ENCODE measurements around the gene RASGRF1. TPM values are rescaled to one million over a fixed set of nuclear protein-coding genes. Genes with fewer than 3 reads are reported as not detected.

Gene RASGRF1
- total RNA-seq, 1 experiment from 2014 or later, result 0.70 TPM

GRCh38 chr15:79031201-79031600 is 59.4 kb downstream of the RASGRF1 start:
- H3K27ac Mint-ChIP-seq (ENCODE audit: low read depth, unreplicated experiment), result no peak overlapping the region
- CTCF ChIA-PET, result interaction anchor here (0.7 to 15.3 kb wide), 3 partner anchors 69 to 152 kb away, joined by 3 to 333 read pairs (median 3); no protein-coding TSS in a partner anchor
- H3K27me3 Mint-ChIP-seq (ENCODE audit: insufficient read depth, unreplicated experiment), result no peaks in the 10 kb centered on the region
- no peaks in the 10 kb centered on the region for H3K9me3 Mint-ChIP-seq (ENCODE audit: unreplicated experiment)
- no peaks in the 10 kb centered on the region for H3K4me1 Mint-ChIP-seq (ENCODE audit: insufficient read depth, unreplicated experiment)
- BruUV-seq (replicated peaks), result no TSS peak
- intact Hi-C loops (cut with micrococcal nuclease), result no loop called here
- no peak for DNase-seq (ENCODE audit: unreplicated experiment)
- POLR2A ChIA-PET, result no interaction called here
- no peak overlapping the region for H3K4me3 Mint-ChIP-seq (ENCODE audit: unreplicated experiment)
- peaks cover 4% of the 10 kb centered on the region for H3K36me3 Mint-ChIP-seq (ENCODE audit: insufficient read depth, unreplicated experiment)
- TF ChIP-seq CTCF (IDR thresholded peaks at IDR 0.05; ENCODE audit: unreplicated experiment), result no peak

- intact Hi-C loops (cut with micrococcal nuclease), result no loop called here
- Mint-ChIP-seq H3K36me3 (ENCODE audit: insufficient read depth, unreplicated experiment) (peaks cover 4% of the 10 kb centered on the region), H3K4me1 (ENCODE audit: insufficient read depth, unreplicated experiment) (no peaks in the 10 kb centered on the region), H3K4me3 (ENCODE audit: unreplicated experiment) (no peak overlapping the region), H3K9me3 (ENCODE audit: unreplicated experiment) (no peaks in the 10 kb centered on the region), H3K27me3 (ENCODE audit: insufficient read depth, unreplicated experiment) (no peaks in the 10 kb centered on the region), H3K27ac (ENCODE audit: low read depth, unreplicated experiment) (no peak overlapping the region)
- BruUV-seq (replicated peaks), result no TSS peak
- ChIA-PET POLR2A (no interaction called here), CTCF (interaction anchor here (0.6 to 15.3 kb wide), 5 partner anchors 12 to 608 kb away, joined by 3 to 333 read pairs (median 3); no protein-coding TSS in a partner anchor)
- DNase-seq (ENCODE audit: unreplicated experiment), result no peak
- no peak for TF ChIP-seq CTCF (IDR thresholded peaks at IDR 0.05; ENCODE audit: unreplicated experiment)
Observed at GRCh38 chr15:79030470-79030869, 60.1 kb downstream of the RASGRF1 start.

- no peaks in the 10 kb centered on the region for H3K36me3 Mint-ChIP-seq (ENCODE audit: insufficient read depth, unreplicated experiment)
- peak; percentile 70 for DNase-seq (ENCODE audit: unreplicated experiment)
- ChIA-PET POLR2A (no interaction called here), CTCF (interaction anchor here (0.7 to 15.3 kb wide), 26 partner anchors 8 to 1329 kb away, joined by 3 to 333 read pairs (median 4); no protein-coding TSS in a partner anchor)
- intact Hi-C loops (cut with micrococcal nuclease), result loop anchor here (1.0 kb wide), 1 partner anchor 156 kb away; no protein-coding TSS in a partner anchor
- H3K27ac Mint-ChIP-seq (ENCODE audit: low read depth, unreplicated experiment), result no peak overlapping the region
- no peak overlapping the region for H3K4me3 Mint-ChIP-seq (ENCODE audit: unreplicated experiment)
- TF ChIP-seq CTCF (IDR thresholded peaks at IDR 0.05; ENCODE audit: unreplicated experiment), result peak; percentile 81
- H3K27me3 Mint-ChIP-seq (ENCODE audit: insufficient read depth, unreplicated experiment), result no peaks in the 10 kb centered on the region
- no peaks in the 10 kb centered on the region for H3K4me1 Mint-ChIP-seq (ENCODE audit: insufficient read depth, unreplicated experiment)
- H3K9me3 Mint-ChIP-seq (ENCODE audit: unreplicated experiment), result no peaks in the 10 kb centered on the region
- no TSS peak for BruUV-seq (replicated peaks)
Observed at GRCh38 chr15:79028411-79028964, 62.1 kb downstream of the RASGRF1 start.

GRCh38 chr15:79027532-79028410 is 62.8 kb downstream of the RASGRF1 start:
- no peak for DNase-seq (ENCODE audit: unreplicated experiment)
- no peaks in the 10 kb centered on the region for H3K9me3 Mint-ChIP-seq (ENCODE audit: unreplicated experiment)
- intact Hi-C loops (cut with micrococcal nuclease), result loop anchor here (1.0 kb wide), 1 partner anchor 157 kb away; no protein-coding TSS in a partner anchor
- H3K36me3 Mint-ChIP-seq (ENCODE audit: insufficient read depth, unreplicated experiment), result no peaks in the 10 kb centered on the region
- CTCF ChIA-PET, result interaction anchor here (0.5 to 15.3 kb wide), 34 partner anchors 10 to 1723 kb away, joined by 3 to 333 read pairs (median 3); no protein-coding TSS in a partner anchor
- POLR2A ChIA-PET, result no interaction called here
- no TSS peak for BruUV-seq (replicated peaks)
- H3K4me3 Mint-ChIP-seq (ENCODE audit: unreplicated experiment), result no peak overlapping the region
- H3K27ac Mint-ChIP-seq (ENCODE audit: low read depth, unreplicated experiment), result no peak overlapping the region
- H3K27me3 Mint-ChIP-seq (ENCODE audit: insufficient read depth, unreplicated experiment), result no peaks in the 10 kb centered on the region
- no peaks in the 10 kb centered on the region for H3K4me1 Mint-ChIP-seq (ENCODE audit: insufficient read depth, unreplicated experiment)
- no peak for TF ChIP-seq CTCF (IDR thresholded peaks at IDR 0.05; ENCODE audit: unreplicated experiment)
